B cell (primary cell): ENCODE data around the gene PRRC1. TPM values are rescaled to one million over a fixed set of nuclear protein-coding genes. Genes with fewer than 3 reads are reported as not detected.

Experiments
- ATAC-seq: fragments of 200-7000 bp; cut with Tn5 transposase; one replicate; pipeline ENCODE4 v1.10.0; 2021; ENCODE audit warnings: low read depth, mild to moderate bottlenecking, moderate number of reproducible peaks, moderate library complexity
- CTCF ChIA-PET: fragments of 350-600 bp; sonication (Branson Sonifier 250); formaldehyde crosslinking; loops from one replicate; lab custom pipeline; 2021; ENCODE audit warnings: antibody characterized with exemption, inconsistent platforms; lab: Charles Lee
- POLR2A ChIA-PET: fragments of 350-600 bp; sonication (Branson Sonifier 250); formaldehyde crosslinking; loops from one replicate; lab custom pipeline; 2021; ENCODE audit warnings: antibody characterized with exemption; lab: Charles Lee
- DNase-seq: peaks from one replicate; pipeline ENCODE4 v3.0.0; 2013
- H2AFZ ChIP-seq: 2 replicates; pipeline ENCODE4 v1.6.1; 2012; ENCODE audit warnings: mild to moderate bottlenecking, low read depth, low read length; ENCODE audit not compliant: insufficient read depth, poor library complexity, severe bottlenecking
- H3K27ac ChIP-seq, 2 donors: 1 replicate in 1 of 2; 2 replicates in 1 of 2; pipeline ENCODE4 v1.5.1; 2012 to 2013; ENCODE audit warnings: low read length in 2 of 2, mild to moderate bottlenecking in 2 of 2, moderate library complexity in 1 of 2
- H3K27me3 ChIP-seq, 4 experiments: fragments of 200-600 bp in 1 of 4; sonication (generic) in 1 of 4; replicated peaks in 1 of 4; 1 replicate in 2 of 4; 2 replicates in 2 of 4; pipeline versions ENCODE4 v1.6.1 to v1.7.0; 2013 to 2016; ENCODE audit warnings: low read length in 3 of 4, mild to moderate bottlenecking in 2 of 4, mixed read lengths in 1 of 4, moderate library complexity in 1 of 4; ENCODE audit not compliant: insufficient read depth in 4 of 4, control insufficient read depth in 3 of 4; ENCODE audit errors: control extremely low read depth in 1 of 4
- H3K36me3 ChIP-seq, 2 experiments: replicated peaks in 1 of 2; 1 replicate in 1 of 2; 2 replicates in 1 of 2; pipeline versions ENCODE4 v1.6.1 to v1.7.1; 2013; ENCODE audit warnings: low read length in 1 of 2; ENCODE audit not compliant: insufficient read depth in 2 of 2, control insufficient read depth in 1 of 2; ENCODE audit errors: control extremely low read depth in 1 of 2, extremely low read depth in 1 of 2
- H3K4me1 ChIP-seq, 2 donors: fragments of 200-600 bp in 1 of 2; sonication (generic) in 1 of 2; 1 replicate in 1 of 2; 2 replicates in 1 of 2; pipeline versions ENCODE4 v1.5.1 to v1.6.1; 2013 to 2017; ENCODE audit warnings: low read length in 2 of 2; ENCODE audit not compliant: control insufficient read depth in 2 of 2, insufficient read depth in 2 of 2
- H3K4me2 ChIP-seq: replicated peaks from 2 replicates; pipeline ENCODE3; 2012; ENCODE audit warnings: mild to moderate bottlenecking, low read depth, low read length; ENCODE audit not compliant: poor library complexity, severe bottlenecking
- H3K4me3 ChIP-seq, 5 experiments: fragments of 200-600 bp in 1 of 5; sonication (generic) in 1 of 5; 1 replicate in 3 of 5; 2 replicates in 2 of 5; pipeline versions ENCODE4 v1.5.1 to v1.7.0; 2011 to 2016; ENCODE audit warnings: low read length in 4 of 5, mild to moderate bottlenecking in 4 of 5, low read depth in 2 of 5, control low read depth in 1 of 5, moderate library complexity in 1 of 5; ENCODE audit not compliant: insufficient read depth in 1 of 5; ENCODE audit errors: control extremely low read depth in 1 of 5, extremely low read depth in 1 of 5
- H3K79me2 ChIP-seq: fragments of 200-600 bp; sonication (generic); one replicate; pipeline ENCODE4 v1.6.0; 2016; ENCODE audit warnings: low read length; ENCODE audit not compliant: control insufficient read depth, insufficient read depth
- H3K9ac ChIP-seq: fragments of 200-600 bp; sonication (generic); 2 replicates; pipeline ENCODE4 v1.6.1; 2017; ENCODE audit warnings: mild to moderate bottlenecking, low read length, moderate library complexity
- H3K9me3 ChIP-seq, 3 donors: one replicate each; pipeline versions ENCODE4 v1.6.1 to v1.7.1; 2013; ENCODE audit warnings: low read length in 2 of 3; ENCODE audit not compliant: control insufficient read depth in 2 of 3, insufficient read depth in 1 of 3; ENCODE audit errors: control extremely low read depth in 1 of 3
- H4K20me1 ChIP-seq: 2 replicates; pipeline ENCODE4 v1.6.0; 2012; ENCODE audit warnings: mild to moderate bottlenecking, low read length; ENCODE audit not compliant: insufficient read depth, control insufficient read depth, poor library complexity, severe bottlenecking
- H3K27ac Mint-ChIP-seq: one replicate; pipeline ENCODE4 v1.8.0; 2021; ENCODE audit warnings: mixed read lengths
- H3K27me3 Mint-ChIP-seq: one replicate; pipeline ENCODE4 v1.8.0; 2021; ENCODE audit warnings: mixed read lengths
- H3K4me1 Mint-ChIP-seq: one replicate; pipeline ENCODE4 v1.8.0; 2021; ENCODE audit warnings: mixed read lengths
- H3K4me3 Mint-ChIP-seq: one replicate; pipeline ENCODE4 v1.8.0; 2021; ENCODE audit warnings: mixed read lengths
- H3K9me3 Mint-ChIP-seq: one replicate; pipeline ENCODE4 v1.8.0; 2022; ENCODE audit warnings: mixed read lengths; ENCODE audit not compliant: insufficient read depth
- CTCF ChIP-seq: fragments of 200-600 bp; IDR thresholded peaks from one replicate; pipeline ENCODE4 v1.8.0; 2022; ENCODE audit warnings: antibody characterized with exemption, mild to moderate bottlenecking
- EZH2 ChIP-seq: IDR thresholded peaks from 2 replicates; pipeline ENCODE4 v1.6.1; 2012; ENCODE audit warnings: borderline replicate concordance, low read depth, mild to moderate bottlenecking, moderate library complexity, low read length; ENCODE audit not compliant: insufficient read depth, poor library complexity, severe bottlenecking
- WGBS: methylation state at CpG from one replicate; pipeline ENCODE4 v1.1.5; 2013; ENCODE audit warnings: missing lambda C conversion rate; ENCODE audit not compliant: insufficient coverage; 5-methylcytosine and 5-hydroxymethylcytosine counted together
- intact Hi-C: fragments of 100-400 bp; cut with micrococcal nuclease; formaldehyde crosslinking; loops from one replicate; pipeline ENCODE4 v1.10.0; 2022
- polyA plus RNA-seq: library from polyadenylated mRNA; depleted of rRNA; stranded (reverse); fragments of >200 nt; gene quantifications from 2 replicates; pipeline ENCODE4 v1.2.3, GENCODE V29; 2012
- total RNA-seq, 2 donors: library from RNA; stranded (reverse); fragments of 120-200 nt in 1 of 2; gene quantifications; 1 replicate in 1 of 2; 2 replicates in 1 of 2; pipeline versions ENCODE4 v1.2.3 to v1.2.4, GENCODE V29; 2013 to 2022

PRRC1 gene
- total and polyA plus RNA-seq, 2 donors (not counting 1 experiment from before 2014, with no cell fraction given), result 9.7 to 35.5 TPM

GRCh38 chr5:127583866-127584265 is 66.4 kb downstream of the PRRC1 start:
- no CpG with 5 or more reads among the region's 1 CpG for WGBS
- Mint-ChIP-seq H3K4me1 (peaks cover 6% of the 10 kb centered on the region), H3K9me3 (peaks cover 2% of the 10 kb centered on the region), H3K27me3 (no peaks in the 10 kb centered on the region), H3K4me3 (no peak overlapping the region), H3K27ac (no peak overlapping the region)
- ATAC-seq (no peak), DNase-seq (no peak)
- H4K20me1 ChIP-seq, result no peaks in the 10 kb centered on the region
- no peaks in the 10 kb centered on the region for H3K79me2 ChIP-seq
- H3K9me3 ChIP-seq, result no peaks in the 10 kb centered on the region
- no peak overlapping the region for H3K4me2 ChIP-seq
- TF ChIP-seq CTCF, result no peak
- no peak for TF ChIP-seq EZH2
- H3K27me3 ChIP-seq, result no peaks in the 10 kb centered on the region
- POLR2A ChIA-PET, result no interaction called here
- no peak overlapping the region for H3K27ac ChIP-seq
- H2AFZ ChIP-seq, result no peak overlapping the region
- CTCF ChIA-PET, result no interaction called here
- no peak overlapping the region for H3K9ac ChIP-seq
- no peak overlapping the region for H3K4me3 ChIP-seq
- H3K4me1 ChIP-seq, result peaks cover 0 to 5% of the 10 kb centered on the region in 2 donors
- intact Hi-C loops, result no loop called here
- H3K36me3 ChIP-seq, result no peaks in the 10 kb centered on the region

GRCh38 chr5:127585661-127586060 is 68.2 kb downstream of the PRRC1 start:
- Histone ChIP-seq H3K9me3 (no peaks in the 10 kb centered on the region), H3K9ac (no peak overlapping the region), H3K4me3 (no peak overlapping the region), H3K4me2 (no peak overlapping the region), H2AFZ (peak overlapping the region; percentile 50), H4K20me1 (no peaks in the 10 kb centered on the region), H3K27me3 (no peaks in the 10 kb centered on the region), H3K4me1 (peaks cover 0 to 5% of the 10 kb centered on the region in 2 donors), H3K27ac (no peak overlapping the region), H3K79me2 (no peaks in the 10 kb centered on the region), H3K36me3 (no peaks in the 10 kb centered on the region)
- Mint-ChIP-seq H3K27ac (peak overlapping the region; percentile 62), H3K27me3 (peaks cover 2% of the 10 kb centered on the region), H3K9me3 (peaks cover 2% of the 10 kb centered on the region), H3K4me1 (peaks cover 12% of the 10 kb centered on the region), H3K4me3 (no peak overlapping the region)
- WGBS, result 57% methylated on average over 1 of the region's 3 CpGs
- DNase-seq (no peak), ATAC-seq (no peak)
- TF ChIP-seq CTCF, result no peak
- TF ChIP-seq EZH2, result no peak
- ChIA-PET CTCF (no interaction called here), POLR2A (no interaction called here)
- intact Hi-C loops, result no loop called here
